AG04449 (cell line): ENCODE results near the gene PTPRK.
"Not testable (repeated sequence)": the region's sequence is repeated elsewhere in the genome, so short reads cannot be mapped to it uniquely, and the experiment has no call there.

ENCODE experiments used
- CTCF ChIA-PET: fragments of 350-600 bp; formaldehyde crosslinking; extraction: SDS; loops from one replicate; lab custom pipeline; 2021; ENCODE audit warnings: antibody characterized with exemption; lab: Yijun Ruan, JAX
- POLR2A ChIA-PET: fragments of 400-600, 350-600 bp; formaldehyde crosslinking; extraction: SDS; loops from one replicate; lab custom pipeline; 2020; ENCODE audit warnings: antibody characterized with exemption, inconsistent platforms; lab: Yijun Ruan, JAX
- DNase-seq: peaks from one replicate; pipeline ENCODE4 v3.0.0-alpha.2; 2010; ENCODE audit warnings: low read depth, low spot score
- H3K4me3 ChIP-seq: 2 replicates; pipeline ENCODE4 v1.5.1; 2011; ENCODE audit warnings: low read depth, mild to moderate bottlenecking, control low read depth, low read length
- CTCF ChIP-seq: IDR thresholded peaks from one replicate; pipeline ENCODE4 v1.5.1; 2011; ENCODE audit warnings: mild to moderate bottlenecking, moderate library complexity, low read length, control low read depth, inconsistent platforms; ENCODE audit not compliant: insufficient read depth; ENCODE audit errors: missing control alignments

PTPRK gene

GRCh38 chr6:128492386-128492785 lies 28.0 kb downstream of the PTPRK start:
- DNase-seq = no peak
- H3K4me3 ChIP-seq = no peak overlapping the region
- CTCF ChIA-PET = no interaction called here
- no peak for TF ChIP-seq CTCF
- POLR2A ChIA-PET = no interaction called here

- POLR2A ChIA-PET = no interaction called here
- H3K4me3 ChIP-seq = no peak overlapping the region; the same call in 1 of the 2 replicates
These were observed 28.7 kb downstream of the PTPRK start for GRCh38 chr6:128491610-128492206.

GRCh38 chr6:128491100-128491581 lies 29.3 kb downstream of the PTPRK start:
- TF ChIP-seq CTCF = no peak
- DNase-seq = no peak
- H3K4me3 ChIP-seq = no peak overlapping the region
- POLR2A ChIA-PET = no interaction called here
- CTCF ChIA-PET = no interaction called here

More at GRCh38 chr6:128491610-128492206, 28.7 kb downstream of the PTPRK start:
- no peak for TF ChIP-seq CTCF
- CTCF ChIA-PET = no interaction called here
- DNase-seq = no peak

GRCh38 chr6:128487746-128488145 lies 32.7 kb downstream of the PTPRK start:
- no peak for TF ChIP-seq CTCF
- CTCF ChIA-PET = no interaction called here
- H3K4me3 ChIP-seq = no peak overlapping the region
- no peak for DNase-seq
- POLR2A ChIA-PET = no interaction called here

- POLR2A ChIA-PET = no interaction called here
- TF ChIP-seq CTCF = no peak
- no peak overlapping the region for H3K4me3 ChIP-seq
- no peak for DNase-seq
- CTCF ChIA-PET = no interaction called here
These were observed 33.3 kb downstream of the PTPRK start for GRCh38 chr6:128487055-128487454.

- DNase-seq, H3K4me3 ChIP-seq, POLR2A ChIA-PET: not testable (repeated sequence)
- CTCF ChIA-PET = interaction anchor here (1.4 kb wide), 1 partner anchor 8 kb away, joined by 3 read pairs; no protein-coding TSS in a partner anchor
These were observed 33.8 kb downstream of the PTPRK start for GRCh38 chr6:128486580-128486979.

GRCh38 chr6:128483472-128484135 lies 36.8 kb downstream of the PTPRK start:
- no peak for TF ChIP-seq CTCF
- H3K4me3 ChIP-seq = no peak overlapping the region
- POLR2A ChIA-PET = no interaction called here
- CTCF ChIA-PET = no interaction called here
- DNase-seq = no peak
